Common myeloid progenitor, CD34-positive (primary cell): ENCODE results near the gene CCDC12.

ENCODE experiments used
- CTCF ChIA-PET: fragments of 350-600 bp; sonication (Branson Sonifier 250); formaldehyde crosslinking; loops from one replicate; lab custom pipeline; 2021; ENCODE audit warnings: antibody characterized with exemption; lab: Charles Lee
- POLR2A ChIA-PET: fragments of 350-600 bp; sonication (Branson Sonifier 250); formaldehyde crosslinking; loops from one replicate; lab custom pipeline; 2021; ENCODE audit warnings: antibody characterized with exemption; lab: Charles Lee
- DNase-seq, 3 donors: peaks; one replicate each; pipeline versions ENCODE4 v3.0.0 to v3.0.0-alpha.2; 2013
- H3K27ac ChIP-seq, 2 experiments: 1 replicate in 1 of 2; 2 replicates in 1 of 2; pipeline ENCODE4 v1.7.0; 2013; ENCODE audit warnings: inconsistent platforms in 2 of 2, low read length in 2 of 2, mild to moderate bottlenecking in 2 of 2, low read depth in 1 of 2, moderate library complexity in 1 of 2; ENCODE audit not compliant: severe bottlenecking in 2 of 2, insufficient read depth in 1 of 2, poor library complexity in 1 of 2
- H3K27me3 ChIP-seq, 5 experiments: replicated peaks in 2 of 5; 1 replicate in 3 of 5; 2 replicates in 2 of 5; pipeline versions ENCODE4 v1.6.1 to v1.7.0; 2013; ENCODE audit warnings: low read length in 4 of 5, mild to moderate bottlenecking in 2 of 5, moderate library complexity in 2 of 5, inconsistent platforms in 1 of 5; ENCODE audit not compliant: insufficient read depth in 5 of 5, control insufficient read depth in 4 of 5
- H3K36me3 ChIP-seq, 4 experiments: 1 replicate in 2 of 4; 2 replicates in 2 of 4; pipeline versions ENCODE4 v1.6.1 to v1.7.0; 2013; ENCODE audit warnings: low read length in 3 of 4, control low read depth in 1 of 4, mild to moderate bottlenecking in 1 of 4; ENCODE audit not compliant: control insufficient read depth in 4 of 4, insufficient read depth in 4 of 4
- H3K4me1 ChIP-seq, 4 experiments: 1 replicate in 3 of 4; 2 replicates in 1 of 4; pipeline versions ENCODE4 v1.6.1 to v1.7.1; 2013; ENCODE audit warnings: low read length in 3 of 4, mild to moderate bottlenecking in 3 of 4, control low read depth in 1 of 4, inconsistent platforms in 1 of 4, moderate library complexity in 1 of 4; ENCODE audit not compliant: control insufficient read depth in 4 of 4, insufficient read depth in 4 of 4; ENCODE audit errors: control extremely low read depth in 1 of 4
- H3K4me3 ChIP-seq, 7 experiments: 1 replicate in 4 of 7; 2 replicates in 3 of 7; pipeline versions ENCODE4 v1.5.1 to v1.7.0; 2013; ENCODE audit warnings: mild to moderate bottlenecking in 7 of 7, low read length in 6 of 7, moderate library complexity in 6 of 7, inconsistent platforms in 2 of 7, low read depth in 2 of 7, control low read depth in 1 of 7; ENCODE audit not compliant: insufficient read depth in 4 of 7, control insufficient read depth in 1 of 7; ENCODE audit errors: extremely low read depth in 1 of 7
- H3K9me3 ChIP-seq, 5 experiments: 1 replicate in 4 of 5; 2 replicates in 1 of 5; pipeline versions ENCODE4 v1.6.1 to v1.7.1; 2013; ENCODE audit warnings: low read length in 4 of 5, mild to moderate bottlenecking in 2 of 5, inconsistent platforms in 1 of 5, low read depth in 1 of 5, moderate library complexity in 1 of 5; ENCODE audit not compliant: control insufficient read depth in 4 of 5, insufficient read depth in 2 of 5; ENCODE audit errors: control extremely low read depth in 1 of 5
- WGBS: methylation state at CpG from one replicate; pipeline ENCODE4 v1.1.5; 2013; ENCODE audit not compliant: insufficient coverage; 5-methylcytosine and 5-hydroxymethylcytosine counted together

The CCDC12 gene

DNA sequence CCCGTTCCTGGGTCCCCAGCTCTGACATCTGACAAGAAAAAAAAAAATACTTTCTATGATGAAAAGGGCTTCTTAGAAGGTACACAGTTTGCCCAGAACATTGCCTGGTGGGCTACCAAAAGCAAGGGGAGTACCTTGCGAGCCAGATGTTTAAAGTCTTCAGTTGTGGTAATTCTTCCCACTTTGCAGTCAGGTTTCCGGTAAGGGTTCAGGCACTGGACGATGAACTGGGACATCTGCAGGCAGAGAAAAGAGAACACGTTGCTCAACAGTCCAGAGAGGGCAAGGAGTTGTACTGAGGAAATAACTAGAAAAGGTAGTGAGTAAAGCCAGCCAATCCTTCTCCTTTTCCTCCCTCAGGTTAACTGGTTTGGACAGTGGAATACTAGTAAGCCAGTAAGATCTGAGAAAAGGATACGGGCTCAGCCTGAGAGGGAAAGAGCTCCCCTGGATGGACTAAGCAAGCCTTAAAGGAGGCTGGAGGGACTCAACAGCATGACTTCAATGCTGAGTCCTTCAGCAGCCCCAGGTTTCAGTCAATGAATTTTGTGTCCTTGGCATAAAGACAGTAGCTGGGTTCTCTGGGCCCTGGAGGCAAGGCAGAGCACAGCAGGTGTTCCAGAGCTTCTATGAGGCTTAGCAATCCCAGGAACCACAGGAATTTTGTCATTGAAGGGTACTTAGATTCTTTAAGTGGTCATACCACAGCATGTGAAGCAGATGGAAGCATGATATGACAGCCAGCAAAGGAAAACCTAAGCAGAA, 41.1 kb upstream of the CCDC12 start:
- Histone ChIP-seq H3K36me3 (peaks cover 14 to 64% (median 22%) of the 10 kb centered on the region in 4 experiments), H3K4me1 (peaks cover 35 to 62% (median 48%) of the 10 kb centered on the region in 4 experiments), H3K9me3 (no peaks in the 10 kb centered on the region), H3K27me3 (no peaks in the 10 kb centered on the region), H3K4me3 (peak overlapping the region in 4 of 7 experiments; percentile 5 to 43 (median 32)), H3K27ac (peak overlapping the region; percentile 34 to 65)
- WGBS: 63% methylated on average over 3 of the region's 6 CpGs
- ChIA-PET POLR2A (interaction anchor here (0.6 kb wide), 1 partner anchor 341 kb away, joined by 10 read pairs; no protein-coding TSS in a partner anchor), CTCF (interaction anchor here (0.8 to 2.4 kb wide), 5 partner anchors 11 to 95 kb away, joined by 3 to 6 read pairs (median 3); no protein-coding TSS in a partner anchor)
- no peak for DNase-seq

DNA sequence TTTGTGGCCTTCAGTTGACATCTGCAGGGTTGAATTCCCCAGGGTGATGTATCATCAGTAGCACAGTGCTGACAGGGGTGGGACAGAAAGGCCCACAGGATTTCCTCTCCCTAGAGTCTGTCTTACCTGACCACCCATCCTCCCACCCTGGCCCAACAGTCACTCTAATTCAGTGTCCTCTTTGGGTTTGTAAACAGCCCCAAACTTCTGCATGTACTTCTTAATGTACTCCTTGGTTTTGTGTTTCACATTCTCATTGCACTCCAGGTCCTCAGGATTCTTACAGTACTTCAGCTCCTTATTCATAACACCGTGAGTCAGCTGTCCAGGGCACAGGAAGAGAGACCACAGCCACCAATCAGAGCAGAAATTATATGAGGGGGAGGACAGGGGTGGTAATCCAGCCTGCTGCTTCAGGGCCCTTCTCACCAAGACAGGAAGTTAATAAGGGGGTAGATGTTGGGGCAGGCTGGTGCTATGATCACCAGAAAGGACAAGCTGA, 40.4 kb upstream of the CCDC12 start:
- CTCF ChIA-PET: interaction anchor here (0.8 to 2.4 kb wide), 4 partner anchors 10 to 94 kb away, joined by 3 to 6 read pairs (median 4); no protein-coding TSS in a partner anchor
- DNase-seq: peak; percentile 73 to 95 (median 94)
- Histone ChIP-seq H3K4me3 (peak overlapping the region in 4 of 7 experiments; percentile 34 to 56 (median 39)), H3K27ac (peak overlapping the region; percentile 34 to 65), H3K27me3 (no peaks in the 10 kb centered on the region), H3K4me1 (peaks cover 35 to 62% (median 46%) of the 10 kb centered on the region in 4 experiments), H3K36me3 (peaks cover 14 to 70% (median 22%) of the 10 kb centered on the region in 4 experiments), H3K9me3 (no peaks in the 10 kb centered on the region)
- WGBS: no CpG with 5 or more reads among the region's 1 CpG
- POLR2A ChIA-PET: interaction anchor here (0.6 kb wide), 3 partner anchors 22 to 342 kb away, joined by 3 to 10 read pairs (median 3); no protein-coding TSS in a partner anchor

DNA sequence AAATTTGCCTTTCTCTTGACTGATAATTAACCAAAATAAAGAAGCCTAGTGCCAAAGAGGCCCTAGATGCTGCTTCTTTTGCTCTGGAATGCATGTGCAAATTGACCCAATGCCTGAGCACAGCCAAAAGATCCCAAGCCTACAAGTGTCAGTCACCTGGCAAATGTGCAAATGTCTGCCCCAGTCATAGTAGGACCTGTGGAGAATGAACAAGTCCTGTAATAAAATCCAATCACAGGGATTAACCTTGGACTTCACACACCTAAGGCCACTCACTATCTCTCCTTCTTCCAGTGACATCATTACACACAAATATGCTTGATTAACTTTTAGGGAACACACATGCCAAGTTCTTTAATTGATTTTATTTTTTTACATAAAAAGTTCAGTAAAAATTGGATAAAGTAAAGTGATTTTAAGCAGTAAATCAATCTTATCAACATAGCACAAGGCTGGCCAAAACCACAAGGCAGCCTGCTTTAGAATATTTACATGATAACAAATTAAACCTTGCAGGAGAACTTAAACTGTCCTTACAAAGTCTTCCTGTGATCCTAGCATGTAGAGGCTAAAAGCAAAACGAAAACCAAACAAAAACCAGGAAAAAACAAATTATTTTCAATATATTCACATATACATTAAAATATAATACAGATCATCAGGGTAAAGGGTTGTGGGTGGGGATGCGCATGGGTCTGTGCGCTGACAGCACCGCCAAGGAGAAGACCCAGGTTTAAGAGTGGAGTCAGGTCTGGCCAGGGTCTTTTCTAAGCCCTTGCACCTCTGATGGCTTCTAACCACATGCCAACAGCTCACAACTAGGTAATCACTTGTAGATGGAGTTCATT, 39.8 kb upstream of the CCDC12 start:
- Histone ChIP-seq H3K36me3 (peaks cover 14 to 67% (median 22%) of the 10 kb centered on the region in 4 experiments), H3K9me3 (no peaks in the 10 kb centered on the region), H3K27me3 (no peaks in the 10 kb centered on the region), H3K4me3 (peak overlapping the region in 3 of 7 experiments; percentile 23 to 56 (median 34)), H3K27ac (peak overlapping the region; percentile 0 to 65), H3K4me1 (peaks cover 35 to 62% (median 46%) of the 10 kb centered on the region in 4 experiments)
- POLR2A ChIA-PET: interaction anchor here (0.6 kb wide), 2 partner anchors 22 to 328 kb away, joined by 3 read pairs; no protein-coding TSS in a partner anchor
- peak in 2 of 3 donors; percentile 18 to 35 for DNase-seq
- 92% methylated on average over 3 of the region's 4 CpGs for WGBS
- CTCF ChIA-PET: interaction anchor here (0.8 to 2.4 kb wide), 4 partner anchors 9 to 93 kb away, joined by 3 to 6 read pairs (median 4); no protein-coding TSS in a partner anchor

DNA sequence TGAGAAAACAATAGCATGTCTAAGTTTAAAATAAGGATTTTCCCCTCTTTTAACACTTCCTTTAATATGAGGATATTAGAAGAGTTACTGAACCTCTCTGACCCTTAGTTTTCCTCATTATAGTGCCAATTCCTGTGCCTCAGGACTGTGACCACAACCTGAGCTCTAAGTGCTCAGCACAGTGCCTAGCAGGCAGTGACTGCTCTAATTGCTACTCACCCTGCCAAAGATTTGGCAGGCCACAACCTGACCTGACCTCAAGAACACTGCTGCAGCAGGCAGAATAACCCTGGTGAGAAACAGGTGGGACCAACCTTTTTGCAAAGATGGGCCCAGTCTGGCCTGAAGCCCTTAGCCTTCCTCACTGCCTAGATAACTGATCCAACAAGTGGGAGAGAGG, 38.6 kb upstream of the CCDC12 start:
- Histone ChIP-seq H3K9me3 (no peaks in the 10 kb centered on the region), H3K4me1 (peaks cover 35 to 60% (median 50%) of the 10 kb centered on the region in 4 experiments), H3K36me3 (peaks cover 14 to 61% (median 20%) of the 10 kb centered on the region in 4 experiments), H3K27me3 (no peaks in the 10 kb centered on the region), H3K4me3 (no peak overlapping the region), H3K27ac (no peak overlapping the region)
- POLR2A ChIA-PET: no interaction called here
- CTCF ChIA-PET: interaction anchor here (1.0 kb wide), 1 partner anchor 12 kb away, joined by 3 read pairs; no protein-coding TSS in a partner anchor
- DNase-seq: no peak

GRCh38 chr3:47014036-47014435, 37.5 kb upstream of the CCDC12 start:
- POLR2A ChIA-PET: interaction anchor here (0.6 kb wide), 1 partner anchor 15 kb away, joined by 5 read pairs; no protein-coding TSS in a partner anchor
- Histone ChIP-seq H3K27ac (no peak overlapping the region), H3K4me3 (no peak overlapping the region), H3K4me1 (peaks cover 32 to 62% (median 49%) of the 10 kb centered on the region in 4 experiments), H3K36me3 (peaks cover 7 to 58% (median 11%) of the 10 kb centered on the region in 4 experiments), H3K27me3 (no peaks in the 10 kb centered on the region), H3K9me3 (no peaks in the 10 kb centered on the region)
- CTCF ChIA-PET: no interaction called here
- DNase-seq: no peak

DNA sequence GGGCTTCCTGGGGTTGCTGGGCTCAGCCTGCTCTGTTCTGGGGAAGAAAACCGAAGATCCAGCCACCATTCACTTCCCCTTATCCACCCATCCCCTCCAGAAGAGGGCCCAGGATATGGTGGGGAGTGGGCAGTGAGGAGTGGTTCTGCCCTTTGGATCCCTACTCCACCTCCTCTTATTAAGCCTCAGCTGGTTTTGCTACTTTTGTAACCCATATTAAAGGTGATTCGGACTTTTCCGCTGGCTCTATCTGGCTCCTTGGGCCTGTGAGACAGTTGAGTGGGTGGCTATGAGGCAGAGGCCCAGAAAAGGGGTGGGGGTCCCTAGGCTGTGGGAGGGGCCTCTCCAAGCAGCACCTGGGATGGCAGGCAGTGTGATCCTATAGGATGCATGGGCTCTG, 36.7 kb upstream of the CCDC12 start:
- peaks cover 26 to 56% (median 41%) of the 10 kb centered on the region in 4 experiments for H3K4me1 ChIP-seq
- CTCF ChIA-PET: interaction anchor here (1.3 kb wide), 1 partner anchor 86 kb away, joined by 3 read pairs; no protein-coding TSS in a partner anchor
- peaks cover 6 to 57% (median 12%) of the 10 kb centered on the region in 4 experiments for H3K36me3 ChIP-seq
- WGBS: 100% methylated on average over 2 of the region's 3 CpGs
- DNase-seq: no peak
- H3K27me3 ChIP-seq: no peaks in the 10 kb centered on the region
- no peak overlapping the region for H3K4me3 ChIP-seq
- no peak overlapping the region for H3K27ac ChIP-seq
- POLR2A ChIA-PET: no interaction called here
- H3K9me3 ChIP-seq: no peaks in the 10 kb centered on the region
